BE2C (cell line): Measurements from ENCODE around the gene ZNF480.

Source experiments
- DNase-seq: peaks from one replicate; pipeline ENCODE4 v3.0.0-alpha.2; 2020
- H3K27me3 ChIP-seq: fragments of 250-450 bp; sonication (Bioruptor Pico); 2 replicates; pipeline ENCODE4 v1.5.1; 2020; ENCODE audit warnings: mild to moderate bottlenecking
- H3K36me3 ChIP-seq: fragments of 250-450 bp; sonication (Bioruptor Pico); 2 replicates; pipeline ENCODE4 v1.5.1; 2020; ENCODE audit warnings: mild to moderate bottlenecking
- H3K4me1 ChIP-seq: fragments of 250-450 bp; sonication (Bioruptor Pico); 2 replicates; pipeline ENCODE4 v1.5.1; 2020
- H3K4me3 ChIP-seq: 2 replicates; pipeline ENCODE4 v1.5.1; 2011; ENCODE audit warnings: low read depth, low read length
- H3K9me3 ChIP-seq: fragments of 250-450 bp; sonication (Bioruptor Pico); 2 replicates; pipeline ENCODE4 v1.5.1; 2020
- TF ChIP-seq, protein P1 (sequence below): IDR thresholded peaks from 2 replicates; pipeline ENCODE4 v1.5.1; 2012; ENCODE audit warnings: mild to moderate bottlenecking, low read depth, low read length

ZNF480 gene

DNA sequence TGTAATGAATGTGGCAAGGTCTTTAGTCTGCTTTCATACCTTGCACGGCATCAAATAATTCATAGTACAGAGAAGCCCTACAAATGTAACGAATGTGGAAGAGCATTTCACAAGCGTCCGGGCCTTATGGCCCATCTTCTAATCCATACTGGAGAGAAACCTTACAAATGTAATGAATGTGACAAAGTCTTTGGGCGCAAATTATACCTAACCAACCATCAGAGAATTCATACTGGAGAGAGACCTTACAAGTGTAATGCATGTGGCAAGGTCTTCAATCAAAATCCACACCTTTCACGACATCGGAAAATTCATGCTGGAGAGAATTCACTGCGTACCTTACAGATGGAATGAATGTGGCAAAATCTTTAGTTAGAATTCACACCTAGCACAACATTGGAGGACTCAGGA, 69.5 kb downstream of the ZNF480 start:
- H3K9me3 ChIP-seq = peaks cover 3% of the 10 kb centered on the region
- H3K36me3 ChIP-seq = no peaks in the 10 kb centered on the region; the same call in 1 of the 2 replicates
- TF ChIP-seq, protein P1, sequence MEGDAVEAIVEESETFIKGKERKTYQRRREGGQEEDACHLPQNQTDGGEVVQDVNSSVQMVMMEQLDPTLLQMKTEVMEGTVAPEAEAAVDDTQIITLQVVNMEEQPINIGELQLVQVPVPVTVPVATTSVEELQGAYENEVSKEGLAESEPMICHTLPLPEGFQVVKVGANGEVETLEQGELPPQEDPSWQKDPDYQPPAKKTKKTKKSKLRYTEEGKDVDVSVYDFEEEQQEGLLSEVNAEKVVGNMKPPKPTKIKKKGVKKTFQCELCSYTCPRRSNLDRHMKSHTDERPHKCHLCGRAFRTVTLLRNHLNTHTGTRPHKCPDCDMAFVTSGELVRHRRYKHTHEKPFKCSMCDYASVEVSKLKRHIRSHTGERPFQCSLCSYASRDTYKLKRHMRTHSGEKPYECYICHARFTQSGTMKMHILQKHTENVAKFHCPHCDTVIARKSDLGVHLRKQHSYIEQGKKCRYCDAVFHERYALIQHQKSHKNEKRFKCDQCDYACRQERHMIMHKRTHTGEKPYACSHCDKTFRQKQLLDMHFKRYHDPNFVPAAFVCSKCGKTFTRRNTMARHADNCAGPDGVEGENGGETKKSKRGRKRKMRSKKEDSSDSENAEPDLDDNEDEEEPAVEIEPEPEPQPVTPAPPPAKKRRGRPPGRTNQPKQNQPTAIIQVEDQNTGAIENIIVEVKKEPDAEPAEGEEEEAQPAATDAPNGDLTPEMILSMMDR = no peak

DNA sequence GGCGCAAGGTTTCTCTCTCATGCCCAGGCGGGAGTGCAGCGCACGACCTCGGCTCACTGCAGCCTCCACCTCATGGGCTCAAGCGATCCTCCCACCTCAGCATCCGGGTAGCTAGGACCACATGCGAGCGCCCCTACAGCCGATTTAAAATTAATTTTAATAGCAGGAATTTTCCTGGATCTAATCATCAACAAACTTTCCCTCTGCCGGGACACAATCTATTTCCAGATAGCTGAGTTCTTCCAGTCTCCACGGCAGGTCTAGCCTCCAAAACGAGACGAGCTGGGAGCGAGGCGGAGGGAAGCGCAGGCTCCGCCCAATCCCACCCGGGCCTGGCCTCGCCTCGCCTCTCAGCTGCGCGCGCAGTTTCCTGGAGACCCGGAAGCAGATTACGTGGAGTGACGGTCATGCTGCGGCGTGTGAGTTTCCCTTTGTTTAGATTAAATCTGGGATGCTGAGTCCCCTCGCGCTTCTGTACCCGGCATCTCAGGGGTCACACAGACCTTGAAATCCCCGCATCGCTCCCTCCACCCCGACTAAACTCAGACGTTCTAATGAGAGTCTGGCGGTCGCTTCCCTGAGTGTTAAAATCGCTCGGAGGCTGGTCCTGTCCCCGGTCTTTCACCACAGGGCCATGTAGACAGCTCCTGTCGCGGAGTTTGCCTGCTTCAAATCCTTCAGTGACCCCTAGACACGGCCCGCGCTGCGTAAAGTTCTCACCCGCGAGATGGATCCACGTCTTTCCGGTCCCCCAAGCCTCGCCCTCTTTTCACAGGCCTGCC, 72.8 kb downstream of the ZNF480 start, which contains the start of gene ZNF880:
Gene ZNF880, plus strand, starts transcription at position 365 of the 782 bp plus-strand sequence. Its CDS starts 43 bp downstream, at position 408.
- TF ChIP-seq, protein P1 = no peak
- Histone ChIP-seq H3K4me1 (no peaks in the 10 kb centered on the region), H3K36me3 (peaks cover 4% of the 10 kb centered on the region), H3K4me3 (peak within 1 kb of the TSS; percentile 93), H3K9me3 (peaks cover 3% of the 10 kb centered on the region), H3K27me3 (no peaks in the 10 kb centered on the region)
- DNase-seq = peak; percentile 97

More for the DNA sequence above, 69.5 kb downstream of the ZNF480 start:
- DNase-seq = no peak
- Histone ChIP-seq H3K4me3 (no peak overlapping the region), H3K4me1 (no peaks in the 10 kb centered on the region), H3K27me3 (no peaks in the 10 kb centered on the region)

DNA sequence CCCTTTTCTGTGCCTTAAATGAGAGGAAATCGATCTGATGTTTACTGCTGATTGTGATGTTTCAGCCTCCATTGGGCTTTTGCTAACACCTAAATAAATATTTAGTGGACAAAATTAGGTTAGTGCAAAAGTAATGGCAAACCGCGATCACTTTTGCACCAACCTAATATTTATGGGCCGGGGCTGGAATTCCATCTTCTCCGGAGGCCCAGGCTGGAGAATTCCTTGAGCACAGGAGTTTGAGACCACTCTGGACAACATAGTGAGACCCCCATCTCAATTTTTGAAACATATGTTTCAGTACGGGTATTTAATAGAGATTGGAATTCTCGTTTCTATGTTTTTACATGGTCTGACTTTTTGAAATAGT, 73.4 kb downstream of the ZNF480 start:
- no peaks in the 10 kb centered on the region for H3K27me3 ChIP-seq
- no peak for DNase-seq
- H3K9me3 ChIP-seq = peaks cover 3% of the 10 kb centered on the region
- TF ChIP-seq, protein P1 = no peak
- peak overlapping the region; percentile 93 for H3K4me3 ChIP-seq
- H3K36me3 ChIP-seq = peaks cover 6% of the 10 kb centered on the region
- no peaks in the 10 kb centered on the region for H3K4me1 ChIP-seq
